ENCODE results near the gene PPRC1. TPM values are rescaled to one million over a fixed set of nuclear protein-coding genes. Genes with fewer than 3 reads are reported as not detected.

Gene PPRC1
- total RNA-seq, 2 donors from 2014 or later = 19.8 to 24.4 TPM

DNA sequence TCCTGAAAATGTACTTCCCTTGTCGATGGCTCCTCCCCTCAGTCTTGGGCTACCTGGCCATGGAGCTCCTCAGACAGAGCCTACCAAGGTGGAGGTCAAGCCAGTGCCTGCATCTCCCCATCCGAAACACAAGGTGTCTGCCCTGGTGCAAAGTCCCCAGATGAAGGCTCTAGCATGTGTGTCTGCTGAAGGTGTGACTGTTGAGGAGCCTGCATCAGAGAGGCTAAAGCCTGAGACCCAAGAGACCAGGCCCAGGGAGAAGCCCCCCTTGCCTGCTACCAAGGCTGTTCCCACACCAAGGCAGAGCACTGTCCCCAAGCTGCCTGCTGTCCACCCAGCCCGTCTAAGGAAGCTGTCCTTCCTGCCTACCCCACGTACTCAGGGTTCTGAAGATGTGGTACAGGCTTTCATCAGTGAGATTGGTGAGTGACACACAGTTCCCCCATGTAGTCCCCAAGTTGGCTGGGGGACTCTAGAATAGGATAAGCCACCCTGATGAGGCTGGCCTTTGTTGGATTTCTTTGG is 8.8 kb downstream of the PPRC1 start:
- H3K36me3 ChIP-seq = peaks cover 0 to 17% of the 10 kb centered on the region in 2 donors
- DNase-seq (ENCODE audit: low spot score) = no peak

DNA sequence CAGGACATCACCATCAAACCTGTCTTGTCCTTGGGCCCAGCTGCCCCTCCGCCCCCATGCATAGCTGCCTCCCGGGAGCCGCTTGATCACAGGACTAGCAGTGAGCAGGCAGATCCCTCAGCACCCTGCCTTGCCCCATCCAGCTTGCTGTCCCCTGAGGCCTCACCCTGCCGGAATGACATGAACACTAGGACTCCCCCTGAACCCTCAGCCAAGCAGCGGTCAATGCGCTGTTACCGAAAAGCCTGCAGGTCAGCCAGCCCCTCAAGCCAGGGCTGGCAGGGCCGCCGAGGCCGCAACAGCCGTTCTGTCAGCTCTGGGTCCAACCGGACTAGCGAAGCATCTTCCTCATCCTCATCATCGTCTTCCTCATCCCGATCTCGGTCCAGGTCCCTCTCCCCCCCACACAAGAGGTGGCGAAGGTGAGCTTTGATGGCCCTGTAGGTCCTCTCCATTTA is 14.2 kb downstream of the PPRC1 start:
- intact Hi-C loops (cut with DNase I) = no loop called here
- 91% methylated on average over 17 of the region's 17 CpGs for WGBS
- no peak for TF ChIP-seq POLR2A (IDR thresholded peaks at IDR 0.05)
- no peak for TF ChIP-seq CTCF (IDR thresholded peaks at IDR 0.05)
- peaks cover 10 to 12% of the 10 kb centered on the region in 2 donors for H3K36me3 ChIP-seq
- no peaks in the 10 kb centered on the region for H3K4me1 ChIP-seq (replicated peaks)
- H3K9me3 ChIP-seq = no peaks in the 10 kb centered on the region
- H3K4me3 ChIP-seq = no peak overlapping the region
- H3K27me3 ChIP-seq (replicated peaks; ENCODE audit: insufficient read depth) = no peaks in the 10 kb centered on the region
- no peak overlapping the region for H3K27ac ChIP-seq
- no peak for DNase-seq (ENCODE audit: low spot score)

More for the DNA sequence above, 8.8 kb downstream of the PPRC1 start:
- intact Hi-C loops (cut with DNase I) = no loop called here
- no peaks in the 10 kb centered on the region for H3K4me1 ChIP-seq (replicated peaks)
- no peaks in the 10 kb centered on the region for H3K9me3 ChIP-seq
- TF ChIP-seq CTCF (IDR thresholded peaks at IDR 0.05) (no peak), POLR2AphosphoS5 (IDR thresholded peaks at IDR 0.05) (no peak), POLR2A (IDR thresholded peaks at IDR 0.05) (no peak)
- H3K4me3 ChIP-seq = no peak overlapping the region
- no peaks in the 10 kb centered on the region for H3K27me3 ChIP-seq (replicated peaks; ENCODE audit: insufficient read depth)
- H3K27ac ChIP-seq = no peak overlapping the region
- 96% methylated on average over 4 of the region's 4 CpGs for WGBS

GRCh38 chr10:102147561-102147960 is 14.7 kb downstream of the PPRC1 start:
- TF ChIP-seq POLR2A (IDR thresholded peaks at IDR 0.05) (no peak), POLR2AphosphoS5 (IDR thresholded peaks at IDR 0.05) (no peak), CTCF (IDR thresholded peaks at IDR 0.05) (no peak)
- 100% methylated on average over 1 of the region's 1 CpG for WGBS
- no peak for DNase-seq (ENCODE audit: low spot score)
- Histone ChIP-seq H3K27me3 (replicated peaks; ENCODE audit: insufficient read depth) (no peaks in the 10 kb centered on the region), H3K9me3 (no peaks in the 10 kb centered on the region), H3K27ac (no peak overlapping the region), H3K4me1 (replicated peaks) (no peaks in the 10 kb centered on the region), H3K36me3 (peaks cover 10 to 12% of the 10 kb centered on the region in 2 donors), H3K4me3 (no peak overlapping the region)
- intact Hi-C loops (cut with DNase I) = no loop called here

GRCh38 chr10:102148275-102148674 is 15.4 kb downstream of the PPRC1 start:
- peaks cover 10 to 12% of the 10 kb centered on the region in 2 donors for H3K36me3 ChIP-seq
- intact Hi-C loops (cut with DNase I) = no loop called here
- TF ChIP-seq CTCF (IDR thresholded peaks at IDR 0.05) (no peak), POLR2AphosphoS5 (IDR thresholded peaks at IDR 0.05) (no peak), POLR2A (IDR thresholded peaks at IDR 0.05) (no peak)

More at GRCh38 chr10:102148275-102148674, 15.4 kb downstream of the PPRC1 start:
- 93% methylated on average over 13 of the region's 13 CpGs for WGBS
- Histone ChIP-seq H3K9me3 (no peaks in the 10 kb centered on the region), H3K27me3 (replicated peaks; ENCODE audit: insufficient read depth) (no peaks in the 10 kb centered on the region), H3K4me1 (replicated peaks) (peaks cover 4% of the 10 kb centered on the region), H3K27ac (no peak overlapping the region), H3K4me3 (no peak overlapping the region)
- DNase-seq (ENCODE audit: low spot score) = no peak

Data from prostate gland (tissue), 2 donors.